Bronchial epithelial cell (primary cell): Measurements from ENCODE around the gene SNX9. TPM values are rescaled to one million over a fixed set of nuclear protein-coding genes. Genes with fewer than 3 reads are reported as not detected.
A peak's percentile ranks its signal among the peaks of the same experiment; 100 is the strongest.

ENCODE experiments used
- DNase-seq: peaks from one replicate; pipeline ENCODE4 v3.0.0-alpha.2; 2010; ENCODE audit warnings: low read depth
- FAIRE-seq: peaks from 2 replicates; lab custom pipeline; 2011; peaks lifted over from hg19 to GRCh38; lab: Jason Lieb, UNC
- H3K27me3 ChIP-seq: 2 replicates; pipeline ENCODE4 v1.5.1; 2011; ENCODE audit warnings: low read length; ENCODE audit not compliant: control insufficient read depth, insufficient read depth
- H3K36me3 ChIP-seq: 2 replicates; pipeline ENCODE4 v1.5.1; 2011; ENCODE audit warnings: low read length; ENCODE audit not compliant: control insufficient read depth, insufficient read depth
- H3K4me3 ChIP-seq: 2 replicates; pipeline ENCODE4 v1.5.1; 2011; ENCODE audit warnings: mild to moderate bottlenecking, low read depth, low read length, control low read depth
- total RNA-seq: library from RNA; depleted of rRNA; stranded (reverse); fragments of >200 nt; gene quantifications from 2 replicates; pipeline ENCODE4 v1.2.1, GENCODE V29; 2014
- TF ChIP-seq, protein P1 (sequence below): IDR thresholded peaks from 2 replicates; pipeline ENCODE4 v1.5.1; 2011; ENCODE audit warnings: mild to moderate bottlenecking, moderate library complexity, low read length, control low read depth, inconsistent platforms; ENCODE audit not compliant: insufficient read depth, severe bottlenecking

Gene SNX9
- total RNA-seq, 1 donor from 2014 or later, result 26.6 TPM

DNA sequence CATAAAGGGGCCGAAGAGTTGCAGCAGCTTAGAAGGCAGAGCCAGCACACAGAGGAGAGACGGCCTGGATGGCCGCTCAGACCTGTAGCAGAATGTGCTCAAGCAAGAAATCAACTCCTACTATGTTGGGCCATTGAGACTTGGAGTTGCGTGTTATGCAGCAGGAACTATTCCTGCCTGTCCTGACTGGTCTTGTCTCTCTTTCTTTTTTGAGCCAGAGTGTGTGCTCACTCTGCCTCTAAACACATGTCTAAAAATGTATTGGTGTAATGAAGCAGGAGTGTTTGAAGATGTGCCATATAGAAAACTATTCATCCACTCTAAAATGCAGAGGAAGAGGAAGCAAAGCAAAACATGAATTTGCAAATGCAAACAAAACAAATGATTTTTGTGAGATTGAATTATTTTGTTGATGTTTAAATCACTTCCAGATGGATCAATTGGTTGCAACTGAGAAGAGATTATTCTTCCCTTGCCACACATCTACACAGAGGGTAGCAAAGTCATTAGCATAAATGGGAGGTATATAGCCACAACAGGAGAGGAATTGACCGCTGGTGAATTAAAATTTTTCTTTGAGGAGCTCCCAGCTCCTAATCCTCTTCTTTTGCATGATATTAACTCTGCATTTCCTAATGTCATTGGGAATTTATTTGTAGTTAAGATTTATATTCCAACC, 138.2 kb downstream of the SNX9 start:
- no peaks in the 10 kb centered on the region for H3K36me3 ChIP-seq
- peak; percentile 39 for DNase-seq
- FAIRE-seq, result no peak
- H3K27me3 ChIP-seq, result no peaks in the 10 kb centered on the region
- no peak overlapping the region for H3K4me3 ChIP-seq
- TF ChIP-seq, protein P1, sequence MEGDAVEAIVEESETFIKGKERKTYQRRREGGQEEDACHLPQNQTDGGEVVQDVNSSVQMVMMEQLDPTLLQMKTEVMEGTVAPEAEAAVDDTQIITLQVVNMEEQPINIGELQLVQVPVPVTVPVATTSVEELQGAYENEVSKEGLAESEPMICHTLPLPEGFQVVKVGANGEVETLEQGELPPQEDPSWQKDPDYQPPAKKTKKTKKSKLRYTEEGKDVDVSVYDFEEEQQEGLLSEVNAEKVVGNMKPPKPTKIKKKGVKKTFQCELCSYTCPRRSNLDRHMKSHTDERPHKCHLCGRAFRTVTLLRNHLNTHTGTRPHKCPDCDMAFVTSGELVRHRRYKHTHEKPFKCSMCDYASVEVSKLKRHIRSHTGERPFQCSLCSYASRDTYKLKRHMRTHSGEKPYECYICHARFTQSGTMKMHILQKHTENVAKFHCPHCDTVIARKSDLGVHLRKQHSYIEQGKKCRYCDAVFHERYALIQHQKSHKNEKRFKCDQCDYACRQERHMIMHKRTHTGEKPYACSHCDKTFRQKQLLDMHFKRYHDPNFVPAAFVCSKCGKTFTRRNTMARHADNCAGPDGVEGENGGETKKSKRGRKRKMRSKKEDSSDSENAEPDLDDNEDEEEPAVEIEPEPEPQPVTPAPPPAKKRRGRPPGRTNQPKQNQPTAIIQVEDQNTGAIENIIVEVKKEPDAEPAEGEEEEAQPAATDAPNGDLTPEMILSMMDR, result no peak

DNA sequence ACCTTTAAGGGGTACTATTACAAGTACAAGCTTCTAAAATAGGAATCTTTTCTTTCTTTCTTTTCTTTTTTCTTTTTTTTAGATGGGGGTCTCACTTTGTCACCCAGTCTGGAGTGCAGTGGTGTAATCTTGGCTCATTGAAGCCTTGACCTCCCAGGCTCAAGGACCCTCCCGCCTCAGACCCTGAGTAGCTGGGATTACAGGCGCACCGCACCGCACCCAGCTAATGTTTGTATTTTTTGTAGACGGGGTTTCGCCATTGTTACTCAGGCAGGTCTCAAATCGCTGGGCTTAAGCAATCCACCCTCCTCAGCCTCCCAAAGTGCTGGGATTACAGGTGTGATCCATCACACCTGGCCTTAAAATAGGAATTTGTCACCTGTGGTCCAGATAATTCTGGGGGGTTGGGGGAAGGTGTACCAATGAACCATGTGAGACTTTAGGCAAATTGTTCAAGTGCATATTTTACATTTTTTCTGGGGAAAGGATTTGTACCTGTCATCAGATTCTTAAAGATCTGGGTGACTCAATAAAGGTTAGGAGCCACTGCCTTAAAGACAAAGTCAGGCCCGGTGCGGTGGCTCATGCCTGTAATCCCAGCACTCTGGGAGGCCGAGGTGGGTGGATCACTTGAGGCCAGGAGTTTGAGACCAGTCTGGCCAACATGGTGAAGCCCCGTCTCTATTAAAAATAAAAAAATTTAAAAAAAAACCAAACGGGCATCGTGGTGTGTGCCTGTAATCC, 139.0 kb downstream of the SNX9 start:
- no peak for FAIRE-seq
- Histone ChIP-seq H3K27me3 (no peaks in the 10 kb centered on the region), H3K4me3 (no peak overlapping the region), H3K36me3 (no peaks in the 10 kb centered on the region)
- peak; percentile 29 for DNase-seq
- TF ChIP-seq, protein P1, result no peak

DNA sequence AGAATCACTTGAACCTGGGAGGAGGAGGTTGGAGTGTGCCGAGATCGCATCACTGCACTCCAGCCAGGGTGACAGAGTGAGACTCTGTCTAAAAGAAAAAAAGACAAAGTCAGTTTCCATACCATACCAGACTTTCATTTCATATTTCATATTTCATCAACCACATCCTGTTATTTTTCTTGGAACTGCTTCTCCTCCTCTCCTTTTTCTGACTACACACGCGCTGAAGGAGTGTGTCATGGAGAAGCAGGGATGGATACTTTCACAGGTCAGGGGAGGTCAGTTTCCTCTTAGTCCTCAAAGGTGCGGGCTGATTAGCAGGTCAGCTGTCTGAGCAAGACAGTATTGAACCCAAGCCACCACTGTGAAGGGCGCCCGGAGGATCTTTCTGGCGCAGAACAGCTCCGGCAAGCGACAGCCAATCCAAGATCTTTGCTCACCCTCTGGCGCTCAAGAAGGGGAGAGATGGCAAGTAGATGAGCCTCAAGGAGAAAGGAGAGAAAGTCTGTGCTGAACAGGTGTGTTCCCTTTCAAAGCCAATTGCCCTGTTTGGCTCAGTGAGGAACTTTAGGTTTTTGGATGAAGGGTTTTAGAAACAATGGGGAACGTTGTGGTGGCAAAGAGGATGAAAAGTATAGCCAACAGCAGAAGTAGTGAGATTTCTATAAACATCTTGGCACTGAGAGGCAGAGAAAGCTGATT, 139.7 kb downstream of the SNX9 start:
- no peak for FAIRE-seq
- Histone ChIP-seq H3K36me3 (no peaks in the 10 kb centered on the region), H3K4me3 (no peak overlapping the region), H3K27me3 (no peaks in the 10 kb centered on the region)
- peak; percentile 51 for DNase-seq
- TF ChIP-seq, protein P1, result no peak

DNA sequence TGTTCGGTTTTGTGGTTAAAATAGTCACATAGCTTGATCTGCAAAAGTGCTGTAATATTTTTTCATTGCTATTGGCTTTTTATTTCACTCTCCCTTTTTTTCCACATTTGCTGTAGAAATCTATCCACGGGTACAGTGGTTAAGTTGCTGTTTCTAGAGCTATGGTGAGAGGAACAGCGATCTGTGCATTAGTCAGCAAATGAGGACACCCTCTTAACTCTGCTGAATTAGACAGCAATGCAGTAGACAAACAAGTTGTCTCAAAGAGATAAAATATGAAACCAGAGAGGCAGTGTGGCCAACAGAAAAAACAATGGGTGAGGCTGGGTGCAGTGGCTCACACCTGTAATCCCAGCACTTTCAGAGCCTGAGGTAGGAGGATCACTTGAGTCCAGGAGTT, 141.1 kb downstream of the SNX9 start:
- FAIRE-seq (no peak), DNase-seq (peak; percentile 29)
- Histone ChIP-seq H3K36me3 (no peaks in the 10 kb centered on the region), H3K4me3 (no peak overlapping the region), H3K27me3 (no peaks in the 10 kb centered on the region)
- TF ChIP-seq, protein P1, result no peak

DNA sequence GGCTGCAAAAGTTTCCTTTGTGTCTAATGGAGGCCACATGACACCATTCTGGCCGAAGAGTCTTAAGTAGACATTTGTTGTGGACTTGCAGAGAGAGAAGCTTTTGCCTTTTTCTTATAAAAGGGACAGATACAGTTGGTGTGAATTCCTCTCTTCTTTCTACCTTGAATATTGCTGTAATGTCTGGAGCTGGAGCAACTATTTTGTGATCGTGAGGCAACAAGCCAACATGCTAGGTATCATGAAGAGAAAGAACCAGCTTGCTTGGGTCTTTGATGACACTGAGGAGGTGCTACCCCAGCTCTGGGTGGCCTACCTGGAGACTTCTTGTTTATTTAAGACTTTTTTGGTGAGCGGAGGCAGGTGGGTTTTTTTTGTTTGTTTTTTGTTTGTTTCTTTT, 142.3 kb downstream of the SNX9 start:
- H3K27me3 ChIP-seq, result no peaks in the 10 kb centered on the region
- no peak for DNase-seq
- FAIRE-seq, result no peak
- no peaks in the 10 kb centered on the region for H3K36me3 ChIP-seq
- TF ChIP-seq, protein P1, result no peak
- no peak overlapping the region for H3K4me3 ChIP-seq
